SK-N-DZ (cell line): ENCODE results near the gene UGDH.

ENCODE experiments used
- DNase-seq: peaks from one replicate; pipeline ENCODE4 v3.0.0-alpha.2; 2015; ENCODE audit warnings: low spot score

UGDH gene

GRCh38 chr4:39452860-39453587, 74.2 kb downstream of the UGDH start:
- DNase-seq = no peak

DNA sequence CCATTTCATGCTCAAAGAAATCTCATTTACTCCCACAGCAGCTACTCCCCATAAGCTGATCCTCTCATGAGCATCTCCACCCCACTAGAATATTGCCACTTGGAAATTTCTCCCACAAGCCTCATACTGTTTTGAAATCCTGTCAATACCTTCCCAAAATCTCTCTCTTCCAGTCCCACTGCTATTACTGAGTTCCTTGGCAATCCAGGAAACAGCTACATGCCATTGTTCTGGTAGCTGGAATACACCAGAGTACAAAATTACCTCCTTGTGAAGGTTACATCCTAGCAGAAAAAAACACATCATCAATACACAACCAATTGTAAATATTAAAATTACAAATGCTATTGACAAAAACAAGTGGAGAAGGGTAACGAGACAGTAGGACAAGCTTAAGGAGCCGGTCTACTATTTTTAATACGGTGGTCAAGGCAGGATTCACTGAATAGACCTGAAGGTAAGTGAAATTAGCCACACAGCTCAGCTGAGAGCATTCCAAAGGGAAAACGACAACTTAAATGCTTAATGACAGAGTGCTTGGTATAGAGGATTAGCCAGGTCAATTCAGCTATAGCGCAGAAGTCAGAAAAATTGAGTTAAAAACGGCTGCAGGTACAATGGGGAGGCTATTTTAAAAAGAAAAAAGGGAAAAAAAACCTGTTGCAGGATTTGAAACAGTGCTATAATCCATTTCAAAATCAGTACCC, 74.9 kb downstream of the UGDH start:
- no peak for DNase-seq

DNA sequence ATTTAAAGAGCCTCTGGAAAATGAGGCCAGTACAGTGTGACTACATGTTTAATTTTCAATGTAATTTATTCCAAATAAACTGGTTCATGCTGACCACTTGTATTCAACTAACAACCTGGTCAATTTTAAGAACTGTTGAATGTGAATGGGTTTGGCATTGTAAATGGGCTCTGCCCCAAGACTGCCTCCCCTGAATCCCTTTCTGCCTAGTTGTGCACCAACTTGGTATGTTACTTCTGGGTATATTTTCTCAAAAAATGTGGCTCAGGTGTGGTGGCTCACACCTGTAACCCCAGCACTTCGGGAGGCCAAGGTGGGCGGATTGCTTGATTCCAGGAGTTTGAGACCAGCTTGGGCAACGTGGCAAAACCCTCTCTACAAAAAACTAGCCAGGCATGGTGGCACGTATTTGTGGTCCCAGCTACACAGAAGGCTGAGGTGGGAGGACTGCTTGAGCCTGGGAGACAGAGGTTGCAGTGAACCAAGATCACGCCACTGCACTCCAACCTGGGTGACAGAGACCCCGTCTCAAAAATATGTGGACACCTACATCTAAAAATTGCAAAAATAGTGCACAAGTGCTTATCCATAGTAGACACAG, 75.7 kb downstream of the UGDH start:
- no peak for DNase-seq

DNA sequence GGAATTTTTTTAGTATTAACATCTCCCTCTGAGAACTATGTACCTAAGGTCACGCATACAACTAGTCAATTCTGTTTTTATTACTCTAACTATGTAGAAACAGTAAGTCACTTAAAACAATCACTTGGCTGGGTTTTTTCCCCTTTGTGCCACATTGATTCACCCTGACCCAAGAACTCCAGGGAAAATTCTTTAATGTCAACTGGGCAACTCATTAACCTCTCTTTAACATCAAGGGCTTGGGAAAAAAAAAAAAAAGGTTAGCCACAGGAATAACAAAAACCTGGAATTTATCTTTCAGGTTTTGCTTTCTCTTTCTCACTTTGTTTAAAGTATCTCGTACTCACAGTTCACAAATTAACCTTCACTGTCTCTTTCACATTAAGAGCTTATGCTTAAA, 76.6 kb downstream of the UGDH start:
- no peak for DNase-seq
